Fibroblast of skin of right biceps (primary cell): ENCODE results near the gene EMC1.
A peak's percentile ranks its signal among the peaks of the same experiment; 100 is the strongest.
"Not testable (repeated sequence)": the region's sequence is repeated elsewhere in the genome, so short reads cannot be mapped to it uniquely, and the experiment has no call there.

Experiments
- DNase-seq: peaks from one replicate; pipeline ENCODE4 v3.0.0-alpha.2; 2013

The EMC1 gene

DNA sequence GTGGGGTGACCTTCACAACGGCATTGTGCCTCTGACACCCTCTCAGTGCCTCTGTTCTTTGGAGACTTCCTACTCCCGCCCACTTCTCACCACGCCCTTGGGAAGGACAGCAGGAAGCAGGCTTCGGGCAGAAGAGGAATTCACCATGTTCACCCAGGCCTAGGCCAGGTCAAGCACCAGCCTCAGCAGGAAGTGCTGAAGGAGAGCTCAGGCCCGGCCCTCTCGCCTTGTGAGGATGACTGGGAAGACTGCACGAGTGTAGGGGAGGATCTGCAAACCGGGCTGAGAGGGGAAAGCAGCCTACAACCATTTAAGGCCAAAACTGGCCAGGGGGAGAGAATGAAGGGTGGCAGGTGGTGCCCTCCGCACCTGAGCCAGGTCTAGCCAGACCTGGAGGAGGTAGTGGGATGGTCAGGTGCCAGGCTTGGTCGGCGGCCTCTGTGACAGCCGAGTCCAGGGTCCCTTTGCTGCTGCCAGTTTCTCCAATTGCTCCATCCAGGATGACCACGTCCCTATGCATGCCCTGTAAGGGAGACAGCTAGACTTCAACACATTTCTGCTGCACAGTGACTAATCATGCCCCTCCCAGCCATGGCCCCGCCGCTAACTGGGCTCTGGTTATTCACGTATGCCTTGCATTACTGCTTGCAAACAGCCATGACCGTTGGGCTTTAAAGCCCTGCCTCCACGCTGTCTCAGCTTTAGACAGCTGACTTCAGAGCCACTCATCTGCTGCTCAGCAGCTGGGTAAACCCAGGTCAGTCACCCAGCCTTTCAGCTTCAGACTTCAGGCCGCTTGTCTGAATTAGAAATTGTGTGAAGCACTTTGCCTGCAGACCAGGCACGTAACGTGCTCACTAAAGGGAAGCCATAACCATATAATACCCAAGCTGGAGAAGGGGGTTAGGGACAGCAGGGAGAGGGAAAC, 9.2 kb upstream of the EMC1 start:
- DNase-seq: peak; percentile 86

DNA sequence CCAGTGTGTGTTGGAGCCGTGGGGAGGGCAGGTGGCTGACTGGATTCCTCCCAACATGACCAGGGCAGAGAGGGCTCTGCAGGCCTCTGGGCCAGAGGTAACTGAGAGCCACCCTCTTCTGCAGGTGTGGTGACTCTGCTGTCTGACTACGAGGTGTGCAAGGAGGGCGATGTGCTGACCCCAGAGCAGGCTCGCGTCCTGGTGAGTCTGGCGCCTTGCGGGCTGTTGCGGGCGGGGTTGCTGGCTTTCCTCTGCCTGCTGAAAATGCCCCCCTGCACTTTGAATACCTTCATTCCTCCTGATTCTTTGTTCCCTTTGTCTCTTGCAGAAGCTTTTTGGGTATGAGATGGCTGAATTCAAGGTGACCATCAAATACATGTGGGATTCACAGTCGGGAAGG, 7.0 kb upstream of the EMC1 start:
- DNase-seq: no peak

DNA sequence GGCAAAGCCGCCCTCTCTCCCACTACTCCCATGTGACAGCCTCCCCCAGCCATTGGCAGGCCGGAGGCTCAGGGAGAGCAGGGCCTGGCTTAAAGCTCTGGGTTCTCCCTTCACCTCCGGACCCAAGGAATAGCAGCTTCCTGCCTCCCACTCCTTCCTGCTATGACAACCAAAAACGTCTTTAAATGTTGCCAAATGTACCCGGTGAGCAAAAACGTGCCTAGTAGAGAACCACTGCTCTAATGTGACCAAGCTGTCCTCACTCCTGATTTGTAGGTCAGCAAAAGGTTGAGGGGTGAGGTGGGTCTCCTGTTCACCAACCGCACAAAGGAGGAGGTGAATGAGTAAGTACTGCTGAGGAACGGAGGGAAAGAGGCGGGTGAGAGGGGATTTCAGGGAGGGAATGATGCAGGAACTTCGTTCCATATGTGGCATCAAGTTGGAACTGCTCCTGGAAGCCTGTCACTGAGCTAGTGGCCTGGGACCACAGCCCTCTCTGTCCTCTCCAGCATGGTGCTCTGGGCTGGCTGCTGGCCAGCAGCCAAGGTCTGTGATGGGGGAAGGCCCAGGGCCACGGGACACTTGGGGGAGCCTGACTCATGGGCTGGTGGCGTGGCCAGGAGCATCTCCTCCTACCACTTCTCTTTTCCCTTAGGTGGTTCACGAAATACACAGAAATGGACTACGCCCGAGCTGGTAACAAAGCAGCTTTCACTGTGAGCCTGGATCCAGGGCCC, 6.0 kb upstream of the EMC1 start:
- DNase-seq: no peak

DNA sequence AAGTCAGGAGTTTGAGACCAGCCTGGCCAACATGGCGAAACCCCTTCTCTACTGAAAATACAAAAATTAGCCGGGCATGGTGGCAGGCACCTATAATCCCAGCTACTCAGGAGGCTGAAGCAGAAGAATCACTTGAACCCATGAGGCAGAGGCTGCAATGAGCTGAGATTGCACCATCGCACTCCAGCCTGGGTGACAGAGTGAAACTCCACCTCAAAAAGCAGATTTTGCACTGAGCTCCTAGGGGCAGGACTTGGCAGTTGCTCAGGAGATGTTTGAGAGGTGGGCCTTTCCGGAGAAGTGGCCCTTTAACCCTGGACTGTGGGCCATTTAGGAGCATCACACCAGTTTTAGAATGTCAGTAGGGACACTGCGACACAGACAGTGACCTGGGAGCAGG, 5.0 kb upstream of the EMC1 start:
- not testable (repeated sequence) for DNase-seq

DNA sequence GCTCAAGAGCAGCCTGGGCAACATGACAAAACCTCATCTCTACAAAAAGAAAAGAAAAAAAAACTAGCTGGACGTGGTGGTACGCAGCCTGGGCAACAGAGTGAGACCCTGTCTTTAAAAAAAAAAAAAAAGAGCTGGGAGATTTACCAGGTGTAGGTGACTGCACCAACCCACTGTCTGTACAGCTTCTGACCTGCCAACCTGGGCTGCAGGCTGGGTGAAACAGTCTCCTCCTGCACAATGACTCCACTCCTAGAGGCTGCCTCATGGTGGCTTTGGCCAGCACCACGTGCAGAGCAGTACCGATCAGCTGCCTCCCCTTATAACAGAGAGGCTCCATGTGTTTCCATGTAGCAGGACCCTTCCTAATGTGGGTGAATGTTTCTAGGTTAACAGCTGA, 4.0 kb upstream of the EMC1 start:
- DNase-seq: no peak

DNA sequence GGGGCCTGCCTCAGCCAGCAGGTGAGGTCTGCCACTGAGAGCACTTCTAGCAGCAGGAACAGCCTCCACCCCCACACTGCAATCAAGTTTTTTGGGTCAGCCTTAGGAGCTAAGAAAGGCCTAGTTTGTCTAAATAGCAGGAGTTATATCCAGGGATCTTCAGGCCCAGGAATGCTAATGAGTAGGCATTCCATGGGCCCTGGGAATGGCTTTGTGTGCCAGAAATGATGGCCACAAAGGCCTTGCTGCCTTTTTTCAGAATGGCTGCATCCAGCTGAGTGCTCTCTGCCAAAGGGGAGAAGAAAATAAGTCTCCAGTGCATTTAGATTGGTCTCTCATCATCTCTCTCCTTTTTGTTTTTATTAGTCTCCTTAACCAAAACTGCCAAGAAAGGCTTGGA, 3.1 kb upstream of the EMC1 start:
- DNase-seq: no peak

DNA sequence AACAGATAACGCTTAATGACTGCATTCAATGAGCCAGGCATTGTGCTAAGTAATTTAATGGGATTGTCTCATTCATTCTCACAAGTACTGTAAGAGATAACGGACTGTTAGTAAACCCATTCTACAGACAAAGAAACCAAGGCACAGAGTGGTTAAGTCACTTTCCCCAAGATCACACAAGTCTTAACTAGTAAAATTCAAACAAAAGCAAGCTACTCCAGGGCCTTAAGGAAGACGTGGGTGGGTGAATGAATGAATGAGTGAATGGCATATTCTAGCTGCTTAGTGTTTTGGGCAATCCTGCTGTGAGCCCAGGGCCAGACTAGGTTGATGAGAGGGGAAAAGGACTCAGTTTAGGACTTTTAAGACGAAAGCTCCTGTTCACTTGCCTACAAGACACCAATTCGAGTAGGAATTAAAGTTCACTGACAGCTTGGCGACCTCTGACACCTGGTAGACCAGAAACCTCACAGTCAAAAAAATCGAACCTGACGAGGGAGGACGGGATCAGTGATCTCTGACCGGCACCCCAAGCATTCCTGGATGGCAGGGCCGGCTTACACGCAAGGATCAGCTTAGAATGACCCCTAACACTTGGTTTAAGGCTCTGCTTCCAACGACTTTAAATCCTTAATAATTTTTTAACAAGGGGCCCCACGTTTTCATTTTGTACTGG, 557 bp downstream of the EMC1 start:
- no peak for DNase-seq

DNA sequence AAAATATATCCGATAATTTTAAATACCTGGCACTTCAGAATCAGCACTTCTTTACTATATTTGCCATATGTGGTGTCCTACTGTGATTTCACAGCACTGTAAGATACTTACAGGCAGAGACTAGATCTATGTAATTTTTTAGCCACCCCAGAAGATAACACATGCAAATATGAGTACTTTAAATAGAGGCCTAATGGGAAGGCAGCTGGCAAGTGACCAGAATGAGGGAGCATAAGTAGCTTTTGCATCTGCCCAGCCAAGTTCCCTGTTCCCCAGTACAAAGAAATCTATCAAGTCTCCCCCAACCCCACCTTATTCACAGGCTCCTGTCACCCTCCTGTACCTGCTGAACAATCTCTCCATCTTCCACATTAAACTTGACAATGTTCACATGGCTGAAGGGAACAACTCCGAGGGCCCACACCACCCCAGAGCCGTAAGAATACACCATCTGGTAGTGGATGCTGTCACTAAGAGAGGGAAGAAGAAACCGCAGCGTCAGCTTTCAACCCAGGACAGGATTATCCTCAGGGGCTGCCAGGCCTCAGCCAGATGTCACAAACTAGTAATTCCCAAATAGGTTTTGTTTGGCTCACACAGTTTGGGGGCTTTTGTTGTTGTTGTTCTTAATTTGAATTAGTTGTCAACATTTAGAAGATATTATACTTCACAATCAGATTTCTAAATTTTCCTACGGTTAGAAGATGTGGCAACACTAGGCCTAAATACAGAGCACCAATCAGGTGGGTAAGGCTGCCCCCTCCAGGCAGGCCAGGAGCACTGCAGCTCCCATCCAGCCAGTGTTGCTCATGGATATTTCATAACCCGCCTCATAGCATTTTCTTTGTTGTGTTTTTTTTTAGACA, 10.4 kb downstream of the EMC1 start:
- peak; percentile 53 for DNase-seq

DNA sequence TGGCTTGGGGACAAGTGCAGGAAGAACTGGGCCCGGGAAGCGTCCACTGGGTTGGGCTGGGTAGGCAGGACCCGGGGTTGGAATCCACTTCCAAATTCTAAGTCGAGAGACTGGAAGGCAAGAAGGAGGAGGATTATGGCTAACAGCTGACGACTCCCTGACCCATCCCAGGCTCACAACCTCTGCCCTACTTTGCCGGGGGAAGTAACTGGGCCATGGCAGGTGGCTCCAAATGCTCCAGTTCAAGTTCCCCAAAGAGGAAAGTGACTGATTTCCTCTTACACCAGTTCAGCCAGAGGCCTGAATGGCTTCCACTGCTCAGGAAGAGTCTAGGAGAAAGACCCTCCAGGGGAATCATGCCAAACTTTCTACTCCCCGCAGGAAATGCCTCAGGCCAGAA, 11.4 kb downstream of the EMC1 start:
- DNase-seq: no peak

DNA sequence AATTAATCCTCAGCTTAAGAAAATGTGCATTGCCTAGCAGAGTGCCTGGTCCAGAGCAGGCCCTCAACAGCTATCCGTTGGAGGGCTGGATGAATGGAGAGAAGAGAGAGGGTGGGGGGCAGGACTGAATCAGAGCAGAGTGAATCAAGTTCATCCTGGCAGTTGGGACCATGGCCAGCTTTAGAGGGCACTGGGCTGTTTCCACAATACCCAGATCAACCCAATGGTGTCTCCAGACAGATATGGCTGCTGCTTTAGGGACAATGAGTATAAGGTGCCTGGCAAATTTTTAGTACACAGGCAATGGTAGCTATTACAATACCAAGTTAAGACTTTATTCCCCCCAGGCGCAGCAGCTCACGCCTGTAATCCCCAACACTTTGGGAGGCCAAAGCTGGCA, 17.1 kb downstream of the EMC1 start:
- DNase-seq: no peak

DNA sequence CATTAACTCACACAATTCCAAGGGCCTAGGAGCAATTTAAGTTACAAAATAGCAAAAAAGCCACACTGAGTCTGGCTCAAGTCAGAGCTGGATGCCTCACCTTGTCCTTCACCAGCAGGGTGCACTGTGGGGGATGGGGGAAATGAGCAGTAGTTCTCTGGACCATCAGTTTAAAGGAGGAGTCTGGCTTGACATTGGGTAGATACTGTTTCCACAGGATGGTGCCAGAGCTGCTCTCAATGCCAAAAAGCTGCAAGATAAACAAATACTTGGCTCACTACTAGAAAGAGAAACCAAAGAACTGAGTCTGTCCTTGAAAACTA, 18.8 kb downstream of the EMC1 start:
- DNase-seq: no peak

DNA sequence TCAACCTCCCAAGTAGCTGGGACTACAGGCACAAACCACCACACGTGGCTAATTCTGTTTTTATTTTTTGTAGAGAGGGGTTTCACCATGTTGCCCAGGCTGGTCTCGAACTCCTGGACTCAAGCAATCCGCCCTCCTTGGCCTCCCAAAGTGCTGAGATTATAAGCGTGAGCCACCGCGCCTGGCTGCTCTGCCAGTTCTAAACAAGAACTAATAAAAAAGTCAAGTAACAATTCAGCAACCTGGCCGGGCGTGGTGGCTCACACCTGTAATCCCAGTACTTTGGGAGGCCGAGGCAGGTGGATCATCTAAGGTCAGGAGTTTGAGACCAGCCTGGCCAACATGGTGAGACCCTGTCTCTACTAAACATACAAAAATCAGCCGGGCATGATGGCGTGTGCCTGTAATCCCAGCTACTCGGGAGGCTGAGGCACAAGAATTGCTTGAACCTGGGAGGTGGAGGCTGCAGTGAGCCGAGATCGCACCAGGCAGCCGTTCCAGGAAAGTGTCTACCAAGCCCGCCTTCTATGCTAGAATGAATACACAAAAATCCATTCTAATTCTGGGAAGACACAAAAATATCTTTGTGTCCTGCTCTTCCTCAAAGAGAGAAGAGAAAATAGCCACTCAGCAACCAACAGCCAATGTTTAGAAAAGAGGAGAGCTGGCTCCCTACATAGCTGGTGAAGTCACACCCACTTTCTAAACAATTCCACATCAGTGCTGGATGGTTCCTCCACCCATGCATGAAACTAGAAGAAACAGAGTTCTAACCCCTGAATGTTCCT, 19.4 kb downstream of the EMC1 start:
- DNase-seq: not testable (repeated sequence)

DNA sequence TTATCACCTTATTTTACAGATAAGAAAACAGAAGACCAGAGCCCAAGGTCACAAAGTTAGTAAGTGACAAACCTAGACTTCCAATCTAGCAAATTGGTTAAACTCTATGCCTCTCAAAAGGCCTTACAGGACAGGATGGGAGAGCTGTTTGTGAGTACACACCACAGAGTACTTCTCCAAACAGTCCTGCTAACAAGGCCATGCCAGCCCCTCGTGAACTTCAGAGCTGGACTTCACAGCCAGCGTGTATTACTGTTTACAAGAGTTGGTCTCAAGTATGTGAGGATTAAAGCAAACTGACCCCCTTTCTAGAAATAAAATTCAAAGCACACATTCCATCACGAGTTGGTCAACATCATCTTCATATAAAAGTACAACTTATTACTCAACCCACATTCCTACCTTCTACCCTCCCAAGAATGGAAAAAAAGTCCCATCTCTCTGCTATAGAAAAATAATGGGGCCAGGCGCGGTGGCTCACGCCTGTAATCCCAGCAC, 21.4 kb downstream of the EMC1 start:
- no peak for DNase-seq

DNA sequence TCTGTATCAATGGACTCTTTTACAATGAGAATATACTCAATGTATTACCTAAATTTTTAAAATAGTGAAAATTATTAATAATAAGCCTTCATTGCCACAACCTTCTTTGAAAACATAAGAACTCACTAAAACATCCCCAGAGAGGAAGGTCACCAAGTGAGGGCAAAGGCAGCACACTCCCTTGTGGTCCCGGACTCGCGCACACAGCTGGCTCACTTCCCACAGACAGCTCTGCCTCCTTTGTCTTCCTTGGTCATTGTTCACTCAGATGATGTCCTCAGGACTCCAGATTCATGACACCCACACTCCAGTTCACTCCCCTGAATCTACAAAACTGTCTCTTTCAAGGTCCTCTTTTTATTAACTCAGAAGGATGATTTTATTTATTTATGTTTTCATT, 22.1 kb downstream of the EMC1 start:
- no peak for DNase-seq

DNA sequence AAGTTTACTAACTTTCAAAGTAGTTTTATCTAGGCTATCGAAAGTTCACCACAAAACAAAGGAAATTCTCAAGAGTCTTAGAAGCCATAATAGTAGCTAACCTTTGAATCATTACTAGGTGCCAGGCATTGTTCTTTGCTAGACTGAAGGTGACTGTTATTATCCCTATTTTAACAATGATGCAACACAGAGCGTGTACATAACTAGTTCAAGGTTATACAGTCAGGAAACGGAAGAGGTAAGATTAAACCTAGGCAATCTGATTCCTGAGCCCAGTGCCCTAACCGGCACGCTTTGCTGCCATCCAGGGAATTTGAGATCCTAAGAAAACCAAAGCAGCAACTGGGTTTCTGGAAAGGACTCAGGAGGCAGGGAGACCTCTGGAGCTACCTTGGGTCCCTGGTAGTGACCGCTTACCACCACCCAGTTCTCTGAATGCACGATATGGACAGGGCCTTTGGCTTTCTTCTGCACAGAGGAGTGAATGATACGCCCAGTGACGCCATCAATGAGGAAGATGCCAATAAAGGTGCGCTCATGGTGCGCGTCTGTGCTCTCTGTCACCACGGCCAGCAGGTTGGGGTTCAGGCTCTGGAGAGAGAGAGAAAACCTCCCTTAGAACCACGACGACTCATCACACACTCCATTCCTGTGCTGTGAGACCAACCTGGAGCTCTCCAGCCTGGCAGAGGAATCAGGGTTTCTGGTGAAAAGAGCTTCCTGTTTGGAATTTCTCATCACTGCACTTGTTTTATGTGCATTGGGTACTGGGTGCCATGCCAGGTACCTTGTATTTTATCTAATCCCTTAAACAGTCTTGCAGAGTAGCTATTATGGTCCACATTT, 28.1 kb downstream of the EMC1 start:
- DNase-seq: peak; percentile 13

DNA sequence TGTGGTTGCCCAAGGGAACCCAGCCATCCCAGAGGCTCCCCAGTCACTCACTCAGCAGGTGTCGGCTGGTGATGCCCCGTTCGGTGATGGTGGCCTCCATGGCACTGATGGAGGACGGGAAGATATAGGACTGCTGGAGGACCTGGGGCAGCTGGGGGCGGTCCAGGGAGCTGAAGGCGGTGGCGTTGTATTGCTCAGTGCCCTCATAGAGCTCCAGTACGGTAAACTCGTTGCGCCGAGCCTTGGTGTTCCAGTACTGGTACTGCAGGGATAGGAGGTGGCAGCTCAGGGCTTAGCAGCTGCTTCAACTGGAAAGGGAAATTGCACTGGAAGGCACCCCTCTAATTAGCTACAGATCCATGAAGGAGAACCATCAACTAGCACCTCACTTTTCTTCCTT, 28.8 kb downstream of the EMC1 start:
- no peak for DNase-seq

DNA sequence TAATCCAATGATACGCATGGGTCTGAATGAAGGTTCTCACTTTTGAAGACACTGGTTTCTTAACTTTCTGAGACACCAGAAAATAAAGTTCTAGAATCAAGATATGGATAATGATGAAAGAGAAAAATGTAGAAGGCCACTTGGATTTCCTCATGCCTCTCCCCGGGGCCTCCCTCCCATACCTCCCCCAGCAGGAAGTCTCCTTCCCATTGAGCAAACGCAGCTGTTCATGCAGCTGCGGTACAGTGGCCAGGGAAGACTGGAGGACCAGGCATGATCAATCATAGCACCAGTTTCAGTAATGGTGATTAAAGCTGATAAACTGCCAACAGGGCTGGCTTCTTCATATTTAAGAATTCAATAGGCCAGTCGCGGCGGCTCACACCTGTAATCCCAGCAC, 30.3 kb downstream of the EMC1 start:
- no peak for DNase-seq

DNA sequence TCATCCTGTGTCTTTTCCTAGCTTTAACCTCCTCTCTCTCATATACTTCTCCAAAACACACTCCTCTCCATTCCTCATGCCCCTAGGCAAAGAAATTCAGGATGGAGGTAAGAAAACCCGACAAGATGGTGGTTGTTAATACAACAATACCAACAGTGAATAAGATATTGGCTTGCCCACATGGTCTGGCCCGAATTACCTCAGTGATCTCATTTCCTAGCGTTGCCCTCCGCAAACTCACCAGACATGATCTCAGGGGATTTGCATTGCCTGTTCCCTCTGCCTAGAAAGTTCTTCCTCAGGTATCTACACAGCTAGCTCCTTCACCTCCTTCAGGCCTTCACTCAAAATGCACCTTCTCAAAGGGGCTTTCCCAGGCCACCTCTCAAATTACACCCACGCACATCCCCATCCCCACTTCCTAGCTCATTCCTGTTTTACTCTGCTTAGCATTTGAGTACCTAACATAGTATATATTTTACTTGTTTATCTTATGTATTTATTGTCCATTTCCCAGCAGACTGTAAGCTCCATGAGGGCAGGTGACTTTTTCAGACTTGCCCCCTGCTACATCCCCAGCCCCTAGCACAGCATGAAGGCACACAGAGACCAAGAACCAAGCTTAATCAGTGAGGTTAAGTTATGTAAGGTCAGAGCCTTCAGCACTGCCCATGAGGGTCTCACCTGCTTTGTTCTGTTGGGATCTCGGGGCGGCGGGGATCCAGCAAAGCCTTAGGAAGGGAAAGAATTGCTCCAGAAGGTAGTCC, 31.1 kb downstream of the EMC1 start:
- DNase-seq: no peak

DNA sequence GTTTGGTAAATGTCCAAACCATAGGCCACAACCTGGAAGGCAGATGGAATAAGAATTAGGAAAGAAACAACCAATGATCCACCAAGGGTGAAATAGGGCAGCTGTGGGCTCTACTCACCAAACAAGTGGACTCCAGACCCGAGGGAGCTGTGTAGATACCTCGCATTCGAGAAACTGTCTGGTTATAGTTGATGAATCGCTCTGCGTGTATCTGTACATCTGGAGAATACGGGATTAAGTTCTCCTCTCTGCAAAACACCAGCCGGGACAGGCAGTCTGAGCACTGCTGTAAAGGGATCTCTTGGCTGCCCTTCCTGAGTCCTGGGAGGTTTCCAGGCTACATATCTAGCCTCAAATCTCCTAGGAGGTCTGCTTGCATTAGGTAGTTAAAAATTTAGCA, 31.9 kb downstream of the EMC1 start:
- DNase-seq: no peak

DNA sequence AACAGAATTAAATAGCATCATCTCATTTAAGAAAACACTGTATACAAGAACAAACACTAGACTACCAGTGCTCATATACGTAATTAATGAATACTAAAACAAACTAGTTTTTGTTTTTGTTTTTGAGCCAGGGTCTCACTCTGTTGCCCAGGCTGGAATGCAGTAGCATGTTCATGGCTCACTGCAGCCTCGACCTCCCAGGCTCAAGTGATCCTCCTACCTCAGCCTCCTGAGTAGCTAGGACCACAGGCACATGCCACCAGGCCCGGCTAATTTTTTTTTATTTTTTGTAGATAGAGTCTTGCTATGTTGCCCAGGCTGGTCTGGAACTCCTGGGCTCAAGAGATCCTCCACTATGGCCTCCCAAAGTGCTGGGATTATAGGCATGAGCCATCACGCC, 34.7 kb downstream of the EMC1 start:
- not testable (repeated sequence) for DNase-seq
